ENCODE data around the gene DAAM1.

Gene DAAM1

GRCh38 chr14:59317798-59318505 is 129.5 kb downstream of the DAAM1 start:
- DNase-seq, result no peak

- DNase-seq, result no peak
Measured at GRCh38 chr14:59318908-59319307, 130.4 kb downstream of the DAAM1 start.

DNA sequence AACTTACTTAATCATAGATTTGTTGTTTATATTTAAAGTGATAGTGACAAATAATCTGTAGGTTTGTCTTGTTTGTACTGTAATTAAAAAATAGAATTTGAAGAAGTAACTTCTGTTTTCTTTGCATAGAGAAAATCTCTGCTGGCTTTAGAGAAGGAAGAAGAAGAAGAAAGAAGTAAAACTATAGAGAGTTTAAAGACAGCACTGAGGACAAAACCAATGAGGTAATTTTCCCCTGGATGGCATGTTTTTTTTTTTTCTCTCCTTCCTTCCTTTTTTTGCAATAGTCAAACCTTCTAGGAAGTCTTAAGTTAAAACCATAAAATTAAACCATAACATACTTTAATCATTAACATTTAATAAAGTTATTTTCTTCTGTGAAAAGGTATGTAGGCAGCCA is 131.9 kb downstream of the DAAM1 start:
- DNase-seq, result no peak

DNA sequence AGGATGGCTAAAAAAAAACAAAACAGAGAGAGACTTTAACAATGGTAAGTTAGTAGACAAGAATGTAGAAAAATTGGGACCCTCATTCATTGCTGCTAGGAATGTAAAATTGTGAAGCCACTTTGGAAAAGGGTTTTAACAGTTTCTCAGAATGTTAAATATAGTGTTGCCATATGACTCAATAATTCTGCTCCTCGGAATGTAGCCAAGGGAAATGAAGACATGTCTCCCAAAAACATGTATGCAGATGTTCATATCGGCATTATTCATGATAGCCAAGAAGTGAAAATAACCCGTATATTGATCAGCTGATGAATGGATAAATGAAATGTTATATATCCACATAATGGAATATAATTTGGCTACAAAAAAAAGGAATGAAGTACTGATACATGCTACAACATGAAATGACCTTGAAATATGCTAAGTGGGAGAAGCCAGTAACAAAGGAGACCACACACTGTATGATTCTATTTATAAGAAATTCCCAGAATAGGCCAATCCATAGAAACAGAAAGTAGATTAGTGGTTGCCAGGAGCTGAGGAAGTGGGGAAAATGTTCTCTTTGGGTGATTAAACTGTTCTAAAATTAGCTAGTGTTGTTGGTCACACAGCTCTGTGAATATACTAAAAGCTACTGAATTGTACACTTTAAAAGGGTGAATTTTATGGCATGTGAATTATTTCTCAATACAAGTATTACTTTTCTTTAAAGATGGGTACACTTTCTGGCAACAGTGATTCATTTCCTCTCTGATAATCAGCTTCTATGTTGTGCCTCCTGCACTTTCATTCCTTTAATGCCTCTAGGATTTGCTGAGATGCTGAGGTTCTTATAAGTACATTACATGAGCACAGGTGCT is 132.5 kb downstream of the DAAM1 start:
- no peak for DNase-seq

DNA sequence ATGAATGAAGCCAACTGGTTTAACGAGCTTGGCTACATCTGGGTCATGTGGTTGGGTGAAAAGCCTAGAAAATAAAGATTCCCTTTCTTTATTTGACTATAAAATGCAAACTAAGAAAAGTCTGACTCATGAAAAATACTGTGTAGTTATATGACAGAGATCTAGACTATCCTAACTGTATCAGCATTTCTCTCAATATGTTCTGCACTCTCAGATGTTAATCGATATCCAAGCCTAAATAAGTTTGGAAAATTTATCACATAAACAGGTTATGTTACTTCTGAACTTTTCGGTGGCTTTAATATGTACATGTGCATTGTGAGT is 133.1 kb downstream of the DAAM1 start:
- no peak for DNase-seq

DNA sequence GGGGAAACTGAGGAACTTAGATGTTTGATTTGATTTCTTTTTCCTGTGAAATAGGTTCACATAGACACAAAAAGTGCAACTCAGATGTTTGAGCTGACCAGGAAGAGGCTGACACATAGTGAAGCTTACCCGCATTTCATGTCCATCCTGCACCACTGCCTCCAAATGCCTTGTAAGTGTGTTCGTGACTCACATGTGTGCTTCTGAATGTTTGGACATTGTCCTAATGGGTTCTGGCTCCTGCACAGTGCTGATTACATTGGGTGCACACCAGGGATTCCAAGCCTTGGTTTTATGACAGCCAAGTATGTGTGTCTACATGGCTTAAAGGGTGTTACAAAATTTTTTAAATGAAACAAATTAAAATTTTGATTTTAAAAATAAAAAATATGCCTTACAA is 137.4 kb downstream of the DAAM1 start:
- no peak for DNase-seq

DNA sequence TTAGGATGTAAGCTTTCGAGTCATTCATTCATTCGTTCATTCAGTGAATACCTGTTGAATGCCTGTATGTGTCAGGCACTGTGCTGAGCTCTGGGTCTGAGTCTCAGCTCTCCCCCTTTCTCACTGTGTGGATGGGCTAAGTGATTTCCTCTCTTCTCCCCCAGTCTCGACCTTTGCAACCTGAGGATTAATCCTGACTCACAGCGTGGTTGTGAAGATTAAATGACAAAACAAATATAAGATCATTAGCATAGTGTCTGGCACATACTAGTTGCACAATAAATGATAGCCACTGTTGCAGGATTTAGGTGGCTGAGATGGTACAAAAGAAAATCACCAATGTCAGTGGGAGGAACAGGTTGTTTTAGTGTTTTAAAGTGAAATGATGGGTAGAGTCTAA is 140.0 kb downstream of the DAAM1 start:
- no peak for DNase-seq

GRCh38 chr14:59330455-59330854 is 142.0 kb downstream of the DAAM1 start:
- DNase-seq, result no peak

GRCh38 chr14:59331217-59331616 is 142.8 kb downstream of the DAAM1 start:
- DNase-seq, result no peak

GRCh38 chr14:59332727-59333126 is 144.3 kb downstream of the DAAM1 start:
- DNase-seq, result no peak

GRCh38 chr14:59333235-59333634 is 144.8 kb downstream of the DAAM1 start:
- DNase-seq, result no peak

- no peak for DNase-seq
Measured at GRCh38 chr14:59333668-59334067, 145.2 kb downstream of the DAAM1 start.

- DNase-seq, result no peak
Measured at GRCh38 chr14:59334253-59334652, 145.8 kb downstream of the DAAM1 start.

GRCh38 chr14:59336098-59336497 is 147.6 kb downstream of the DAAM1 start:
- no peak for DNase-seq

- no peak for DNase-seq
Measured at GRCh38 chr14:59336706-59337105, 148.2 kb downstream of the DAAM1 start.

DNA sequence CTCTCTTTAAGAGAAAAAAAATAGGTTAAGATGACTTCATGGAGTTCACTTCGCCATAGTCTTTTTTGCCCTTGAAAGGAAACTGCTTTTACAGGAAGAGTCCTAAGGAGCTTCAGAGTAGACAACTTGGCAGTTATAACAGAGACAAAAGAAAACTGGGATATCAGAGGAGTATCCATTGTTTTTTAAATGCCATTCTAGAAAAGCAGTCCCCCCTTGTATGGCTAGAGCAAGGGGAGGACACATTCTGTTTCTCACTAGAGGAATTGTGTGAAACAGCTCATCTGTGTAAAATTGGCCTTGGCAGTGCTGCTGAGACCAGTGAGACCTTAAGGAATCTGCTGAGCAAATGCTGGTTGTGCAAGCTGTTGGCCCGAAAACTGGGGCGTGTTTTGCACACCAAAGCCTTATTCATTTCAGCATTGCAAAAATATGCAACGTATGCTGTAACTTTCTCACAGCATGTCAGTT is 148.7 kb downstream of the DAAM1 start:
- DNase-seq, result no peak

GRCh38 chr14:59338761-59339160 is 150.3 kb downstream of the DAAM1 start:
- no peak for DNase-seq

DNA sequence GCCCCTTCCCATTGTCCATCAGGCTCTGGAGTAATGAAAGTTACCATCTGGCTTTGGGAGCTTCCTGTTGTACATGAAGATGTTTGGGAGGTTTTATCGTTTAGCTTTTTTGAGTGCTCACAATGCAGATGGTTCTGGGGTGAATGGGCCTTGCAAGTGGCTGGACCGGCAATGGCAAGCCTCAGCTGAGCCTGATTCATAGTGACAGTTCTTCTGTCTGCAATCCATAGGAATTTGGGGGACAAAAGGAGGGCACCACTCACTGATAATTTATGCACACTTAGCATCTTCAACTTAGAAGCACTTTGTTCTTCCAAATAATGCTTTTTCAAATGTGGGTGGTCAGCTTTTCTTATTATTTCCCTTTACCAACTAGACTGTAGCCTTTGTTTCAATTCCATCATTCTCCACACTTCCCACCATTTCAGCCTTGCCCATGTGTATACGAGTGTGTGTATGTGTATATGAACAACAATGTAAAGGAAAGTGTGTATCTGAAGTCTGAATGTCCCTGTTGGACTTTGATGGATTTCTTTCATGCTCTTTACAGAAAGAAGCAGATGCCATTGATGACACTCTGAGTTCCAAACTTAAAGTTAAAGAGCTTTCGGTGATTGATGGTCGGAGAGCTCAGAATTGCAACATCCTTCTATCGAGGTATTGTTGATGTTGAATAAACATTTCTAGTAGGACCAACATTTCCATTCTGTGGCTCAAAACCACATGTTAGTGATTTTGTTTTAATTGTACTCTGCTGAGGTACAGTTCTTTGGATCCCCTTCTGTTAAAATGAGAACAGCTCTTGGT is 151.3 kb downstream of the DAAM1 start:
- DNase-seq, result no peak

GRCh38 chr14:59341858-59342477 is 153.5 kb downstream of the DAAM1 start:
- DNase-seq, result no peak

GRCh38 chr14:59342516-59343484 is 154.3 kb downstream of the DAAM1 start:
- DNase-seq, result no peak

DNA sequence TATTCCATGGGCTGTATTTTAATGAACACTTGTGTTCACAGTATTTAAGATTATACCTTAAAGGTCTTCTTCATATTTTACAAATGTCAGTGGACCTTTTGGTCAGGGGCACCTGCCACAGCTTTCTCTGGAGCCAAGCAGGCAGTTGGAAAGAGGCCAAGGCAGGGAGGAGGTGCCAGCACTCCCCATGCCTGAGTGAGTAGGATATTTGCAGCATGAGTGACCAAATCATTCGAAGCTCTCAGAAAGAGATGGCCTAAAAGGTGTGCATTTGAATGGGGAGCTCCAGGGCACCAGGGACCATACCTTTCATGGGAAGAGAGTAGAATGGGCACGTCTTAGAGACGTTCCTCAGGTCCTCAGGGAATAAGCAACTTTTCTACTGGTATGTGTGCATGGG is 155.1 kb downstream of the DAAM1 start:
- no peak for DNase-seq

GRCh38 chr14:59344016-59344415 is 155.5 kb downstream of the DAAM1 start:
- no peak for DNase-seq
